NCI-H187 treated with DMSO at 0.1 percent for 48 hours (cell line): ENCODE results near the gene FOLR3.
"Not testable (repeated sequence)": the region's sequence is repeated elsewhere in the genome, so short reads cannot be mapped to it uniquely, and the experiment has no call there.

ENCODE experiments used
- DNase-seq: peaks from one replicate; lab custom pipeline; 2025; lab: John Stamatoyannopoulos, UW

Gene FOLR3

GRCh38 chr11:72123117-72123653, 12.3 kb upstream of the FOLR3 start:
- DNase-seq: no peak

DNA sequence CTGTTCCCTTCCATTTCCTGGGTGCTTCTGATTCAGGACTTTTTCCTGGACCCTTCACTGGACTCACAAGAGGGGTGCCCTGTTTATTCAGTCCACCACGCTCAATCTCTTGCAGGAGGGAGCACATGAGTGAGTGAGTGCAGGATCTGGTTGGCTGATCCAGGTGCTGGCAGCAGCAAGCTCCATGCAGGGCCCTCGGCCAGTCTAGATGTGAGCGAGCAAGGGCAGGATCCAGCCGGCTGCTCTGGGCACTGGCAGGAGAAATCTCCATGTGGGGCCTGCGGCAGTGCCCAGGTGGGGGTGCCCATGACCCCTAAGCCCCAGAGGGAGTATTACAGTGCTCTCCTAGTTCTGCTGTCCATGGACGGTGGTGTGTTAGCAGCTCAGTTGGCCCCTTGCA, 11.5 kb upstream of the FOLR3 start:
- DNase-seq: no peak

GRCh38 chr11:72125956-72126355, 9.6 kb upstream of the FOLR3 start:
- no peak for DNase-seq

DNA sequence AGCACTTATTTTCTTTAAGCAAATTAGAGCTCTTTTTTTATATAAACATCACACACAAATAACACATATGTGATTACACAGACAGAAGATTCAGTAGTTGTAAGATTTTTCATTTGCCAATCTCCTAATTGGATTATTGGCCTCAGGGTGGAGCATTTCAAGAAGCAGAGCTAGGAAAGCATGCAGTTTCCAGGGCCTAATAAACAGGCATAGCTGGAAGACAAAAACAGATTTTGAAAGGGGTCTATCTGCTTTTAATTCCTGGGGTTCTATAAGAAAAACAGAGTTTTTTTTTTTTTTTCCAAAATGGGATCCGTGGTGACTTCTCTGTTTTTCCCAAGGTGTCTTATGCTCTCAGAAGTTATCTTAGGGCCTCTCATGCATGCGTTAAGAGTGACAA, 7.6 kb upstream of the FOLR3 start:
- no peak for DNase-seq

DNA sequence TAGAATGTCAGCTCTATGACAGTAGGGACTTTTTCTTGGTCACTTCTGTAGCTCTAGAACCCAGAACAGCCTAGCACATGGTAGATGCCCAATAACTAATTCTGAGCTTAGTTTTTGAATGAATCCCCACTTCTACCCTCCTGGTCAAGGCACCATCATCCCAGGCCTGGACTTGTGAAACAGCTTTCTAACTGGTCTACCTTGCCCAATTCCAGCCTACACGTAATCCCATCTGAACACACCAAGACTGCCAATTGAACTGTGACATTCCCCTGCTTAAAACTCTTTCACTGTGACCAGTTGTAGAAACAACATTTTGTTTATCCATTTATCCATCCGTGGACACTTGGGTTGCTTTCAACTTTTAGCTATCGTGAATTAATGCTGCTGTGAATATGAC, 6.1 kb upstream of the FOLR3 start:
- DNase-seq: no peak

- DNase-seq: no peak
Observed at GRCh38 chr11:72132646-72133045, 2.9 kb upstream of the FOLR3 start.

GRCh38 chr11:72135891-72136683, 562 bp downstream of the FOLR3 start:
- no peak for DNase-seq

DNA sequence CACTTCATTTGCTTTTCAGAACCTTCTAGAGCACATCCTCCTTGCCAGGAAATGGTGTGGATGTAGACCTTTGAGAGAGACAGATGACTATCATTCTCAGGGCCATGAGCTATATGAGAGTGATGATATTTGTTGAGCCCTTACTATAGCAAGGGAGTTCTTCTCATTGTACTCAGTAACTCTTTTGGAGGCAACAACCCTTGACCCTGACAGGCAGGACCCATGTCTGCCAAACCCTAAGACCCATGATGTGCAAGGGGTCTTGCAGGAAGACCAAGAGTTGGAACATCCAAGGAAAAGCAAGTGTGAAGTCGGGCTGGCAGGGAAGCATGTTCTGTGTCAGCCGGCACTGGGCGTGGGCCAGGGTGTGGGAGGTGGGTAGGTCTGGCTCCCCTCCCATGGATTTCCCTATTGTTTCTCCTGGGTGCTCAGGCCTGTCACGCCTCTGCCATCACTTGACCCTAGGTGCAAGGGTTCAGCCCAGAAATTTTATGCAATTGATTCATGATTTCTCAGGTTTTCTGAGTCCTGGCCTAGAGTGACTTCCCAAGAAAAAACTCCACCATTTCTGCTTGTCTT, 1.2 kb downstream of the FOLR3 start:
- DNase-seq: no peak

- no peak for DNase-seq
Observed at GRCh38 chr11:72138821-72139390, 3.4 kb downstream of the FOLR3 start.

DNA sequence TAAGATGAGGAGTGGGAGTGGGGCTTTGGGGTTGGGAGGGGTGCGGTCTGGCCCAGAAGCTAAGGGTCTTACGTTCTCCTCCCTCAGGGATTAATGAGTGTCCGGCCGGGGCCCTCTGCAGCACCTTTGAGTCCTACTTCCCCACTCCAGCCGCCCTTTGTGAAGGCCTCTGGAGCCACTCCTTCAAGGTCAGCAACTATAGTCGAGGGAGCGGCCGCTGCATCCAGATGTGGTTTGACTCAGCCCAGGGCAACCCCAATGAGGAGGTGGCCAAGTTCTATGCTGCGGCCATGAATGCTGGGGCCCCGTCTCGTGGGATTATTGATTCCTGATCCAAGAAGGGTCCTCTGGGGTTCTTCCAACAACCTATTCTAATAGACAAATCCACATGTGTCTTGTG, 4.0 kb downstream of the FOLR3 start:
- DNase-seq: no peak

DNA sequence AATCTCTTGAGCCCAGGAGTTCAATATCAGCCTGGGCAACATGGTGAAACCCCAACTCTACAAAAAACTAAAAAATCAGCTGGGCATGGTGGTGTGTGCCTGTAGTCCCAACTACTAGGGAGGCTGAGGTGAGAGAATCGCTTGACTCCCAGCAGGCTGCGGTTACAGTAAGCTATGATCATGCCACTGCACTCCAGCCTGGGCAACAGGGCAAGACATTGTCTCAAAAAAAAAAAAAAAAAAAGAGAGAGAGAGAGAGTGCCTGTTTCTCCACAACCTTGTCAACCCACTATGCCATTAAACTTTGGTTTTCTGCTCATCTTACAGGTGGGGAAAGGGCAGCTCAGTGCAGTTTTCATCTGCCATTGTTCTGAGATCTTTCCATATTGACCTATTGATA, 5.1 kb downstream of the FOLR3 start:
- no peak for DNase-seq

DNA sequence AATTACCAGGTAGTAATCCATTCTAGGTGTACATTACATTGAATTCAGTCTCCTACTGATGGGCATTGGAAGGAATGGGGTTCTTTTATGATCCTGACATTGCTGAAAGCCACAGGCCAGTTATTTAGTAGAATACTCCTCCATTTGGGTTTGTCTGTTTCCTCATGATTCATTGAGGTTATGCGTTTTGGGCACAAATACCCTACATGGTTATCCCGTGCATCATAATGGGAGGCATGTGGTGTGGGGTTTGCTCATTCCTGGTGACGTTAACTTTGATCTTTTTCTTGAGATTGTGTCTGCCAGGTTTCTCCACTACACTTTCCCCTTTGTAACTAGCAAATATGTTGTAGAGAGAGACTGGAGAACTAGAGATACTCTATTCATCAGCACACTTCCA, 5.5 kb downstream of the FOLR3 start:
- no peak for DNase-seq

- not testable (repeated sequence) for DNase-seq
Observed at GRCh38 chr11:72142086-72142485, 6.6 kb downstream of the FOLR3 start.

GRCh38 chr11:72142543-72142942, 7.0 kb downstream of the FOLR3 start:
- not testable (repeated sequence) for DNase-seq

- no peak for DNase-seq
Observed at GRCh38 chr11:72144807-72145565, 9.5 kb downstream of the FOLR3 start.

DNA sequence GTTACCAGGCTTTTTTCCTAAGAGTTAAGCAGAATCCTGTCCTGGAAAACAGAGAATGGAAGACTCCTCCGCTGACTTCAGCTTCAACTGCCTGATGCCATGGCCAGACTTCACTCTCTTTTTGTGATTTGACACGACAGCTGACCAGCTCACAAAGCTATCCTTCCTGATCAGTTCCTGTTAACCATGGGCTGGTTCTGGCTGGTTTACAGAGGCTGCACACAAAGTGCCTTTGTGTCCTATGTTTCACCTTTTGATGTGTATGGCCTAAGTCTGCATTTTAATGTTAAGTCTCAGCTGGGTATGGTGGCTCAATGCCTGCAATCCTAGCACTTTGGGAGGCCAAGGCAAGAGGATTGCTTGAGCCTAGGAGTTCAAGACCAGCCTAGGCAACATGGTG, 11.1 kb downstream of the FOLR3 start:
- no peak for DNase-seq

DNA sequence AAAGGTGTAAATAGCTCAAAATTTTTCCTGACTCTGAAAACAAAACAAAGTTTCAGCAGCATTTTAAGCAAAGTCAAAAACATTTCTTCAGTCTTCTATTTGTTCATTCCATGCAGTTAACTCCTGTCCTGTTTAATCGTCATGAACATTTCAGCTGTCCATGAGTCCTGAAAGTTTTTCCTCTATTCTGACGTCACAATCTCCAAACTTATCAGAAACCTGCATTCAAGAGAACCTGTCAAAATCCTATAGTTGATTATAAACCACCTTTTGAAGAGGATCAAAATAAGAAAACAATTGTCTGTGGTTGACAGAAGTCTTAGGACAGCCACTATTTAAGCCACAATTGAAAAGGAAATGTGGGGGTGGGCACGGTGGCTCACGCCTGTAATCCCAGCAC, 15.4 kb downstream of the FOLR3 start:
- DNase-seq: no peak

DNA sequence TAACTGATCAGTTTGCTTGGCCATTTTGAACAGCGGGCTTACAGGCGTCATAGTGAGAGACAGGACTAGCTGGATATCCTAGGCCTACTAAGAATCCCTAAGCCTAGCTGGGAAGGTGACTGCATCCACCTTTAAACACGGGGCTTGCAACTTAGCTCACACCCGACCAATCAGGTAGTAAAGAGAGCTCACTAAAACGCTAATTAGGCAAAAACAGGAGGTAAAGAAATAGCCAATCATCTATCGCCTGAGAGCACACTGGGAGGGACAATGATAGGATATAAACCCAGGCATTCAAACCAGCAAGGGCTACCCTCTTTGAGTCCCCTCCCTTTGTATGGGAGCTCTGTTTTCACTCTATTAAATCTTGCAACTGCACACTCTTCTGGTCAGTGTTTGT, 18.3 kb downstream of the FOLR3 start:
- DNase-seq: not testable (repeated sequence)

DNA sequence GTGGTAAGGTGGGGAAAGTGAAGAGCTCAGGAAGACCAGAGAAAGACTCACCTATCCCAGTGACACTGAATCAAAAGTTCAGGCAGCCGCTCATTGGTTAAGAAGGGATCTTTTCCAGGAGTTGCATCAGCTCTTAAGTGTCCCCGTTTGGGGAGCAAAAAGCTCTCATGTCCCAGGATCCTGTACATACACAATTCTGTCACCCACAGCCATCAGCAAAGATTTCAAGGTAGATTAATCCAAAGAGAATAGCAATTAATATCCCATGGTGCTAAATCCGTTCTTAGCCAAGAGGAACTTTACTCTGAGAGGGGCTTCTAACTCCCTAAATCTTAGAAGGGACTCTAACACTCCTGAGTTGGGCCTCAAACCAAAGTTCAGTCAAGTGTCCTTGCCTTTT, 19.3 kb downstream of the FOLR3 start:
- no peak for DNase-seq

DNA sequence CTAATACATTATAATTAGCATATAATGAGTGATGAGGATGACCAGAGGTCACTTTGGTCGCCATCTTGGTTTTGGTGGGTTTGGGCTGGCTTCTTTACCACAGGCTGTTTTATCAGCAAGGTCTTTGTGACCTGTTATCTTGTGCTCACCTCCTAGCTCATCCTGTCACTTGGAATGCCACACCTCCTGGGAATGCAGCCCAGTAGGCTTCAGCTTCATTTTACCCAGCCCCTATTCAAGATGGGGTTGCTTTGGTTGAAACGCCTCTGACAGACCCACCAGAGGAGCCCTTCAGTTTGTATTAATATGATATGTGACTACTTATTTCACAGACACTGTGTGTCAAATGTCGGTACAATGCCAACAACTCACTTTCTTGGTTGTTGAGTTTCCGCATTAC, 20.2 kb downstream of the FOLR3 start:
- DNase-seq: no peak

- DNase-seq: no peak
Observed at GRCh38 chr11:72157131-72157530, 21.6 kb downstream of the FOLR3 start.

GRCh38 chr11:72160319-72160718, 24.8 kb downstream of the FOLR3 start:
- DNase-seq: no peak
